ENCODE data around the gene LAMTOR2.
"Not testable (repeated sequence)": the region's sequence is repeated elsewhere in the genome, so short reads cannot be mapped to it uniquely, and the experiment has no call there.

DNA sequence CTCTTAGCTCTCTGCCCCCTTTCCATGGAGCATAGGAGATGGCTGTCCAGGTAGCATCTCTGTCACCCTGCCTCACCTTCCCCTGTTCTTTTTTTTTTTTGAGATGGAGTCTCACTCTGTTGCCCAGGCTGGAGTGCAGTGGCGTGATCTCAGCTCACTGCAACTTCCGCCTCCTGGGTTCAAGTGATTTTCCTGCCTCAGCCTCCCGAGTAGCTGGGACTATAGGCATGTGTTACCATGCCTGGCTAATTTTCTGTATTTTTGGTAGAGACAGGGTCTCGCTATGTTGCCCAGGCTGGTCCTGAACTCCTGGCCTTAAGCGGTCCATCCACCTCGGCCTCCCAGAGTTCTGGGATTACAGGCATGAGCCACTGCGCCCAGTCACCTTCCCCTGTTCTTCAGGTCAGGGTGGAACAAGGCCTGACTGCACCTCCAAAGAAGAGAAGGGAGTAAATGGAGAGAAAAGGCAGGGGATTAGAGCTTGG lies 16.8 kb downstream of the LAMTOR2 start:
- not testable (repeated sequence) for TF ChIP-seq ETV6 (IDR thresholded peaks at IDR 0.05; ENCODE audit: borderline replicate concordance in 1 of 2, low read depth in 2 of 2, low read length in 1 of 2); ETV6 (CRISPR knock-in tag; IDR thresholded peaks at IDR 0.05; ENCODE audit: borderline replicate concordance); ARNT (IDR thresholded peaks at IDR 0.05); NBN (IDR thresholded peaks at IDR 0.05; ENCODE audit: low read depth)
